Neural crest cell (in vitro differentiated cells): ENCODE results near the gene CARD8. TPM values are rescaled to one million over a fixed set of nuclear protein-coding genes. Genes with fewer than 3 reads are reported as not detected.
"Not testable (repeated sequence)": the region's sequence is repeated elsewhere in the genome, so short reads cannot be mapped to it uniquely, and the experiment has no call there.

ENCODE experiments used
- DNase-seq: peaks from one replicate; pipeline ENCODE4 v3.0.0; 2021; ENCODE audit warnings: low read depth, mixed read lengths, low spot score
- H3K27ac Mint-ChIP-seq: one replicate; pipeline ENCODE4 v1.8.0; 2021; ENCODE audit warnings: mild to moderate bottlenecking, mixed read lengths; ENCODE audit not compliant: unreplicated experiment
- H3K27me3 Mint-ChIP-seq: 2 replicates; pipeline ENCODE4 v1.8.0; 2021; ENCODE audit warnings: low read depth, mild to moderate bottlenecking, mixed read lengths
- H3K36me3 Mint-ChIP-seq: 2 replicates; pipeline ENCODE4 v1.8.0; 2021; ENCODE audit warnings: low read depth, mild to moderate bottlenecking, mixed read lengths
- H3K4me1 Mint-ChIP-seq: 2 replicates; pipeline ENCODE4 v1.8.0; 2021; ENCODE audit warnings: mixed read lengths
- H3K4me3 Mint-ChIP-seq: one replicate; pipeline ENCODE4 v1.8.0; 2021; ENCODE audit warnings: mild to moderate bottlenecking, mixed read lengths
- H3K9me3 Mint-ChIP-seq: 2 replicates; pipeline ENCODE4 v1.8.0; 2021; ENCODE audit warnings: mixed read lengths
- total RNA-seq: library from RNA; stranded (reverse); gene quantifications from 2 replicates; pipeline ENCODE4 v1.2.1, GENCODE V29; 2021
- TF ChIP-seq, protein P1 (sequence below): fragments of 200-600 bp; sonication (generic); conservative IDR thresholded peaks from 2 replicates; pipeline ENCODE4 v1.5.0; 2021; ENCODE audit warnings: antibody characterized with exemption, mild to moderate bottlenecking

Gene CARD8
- total RNA-seq, 1 donor from 2014 or later: 65.8 TPM

DNA sequence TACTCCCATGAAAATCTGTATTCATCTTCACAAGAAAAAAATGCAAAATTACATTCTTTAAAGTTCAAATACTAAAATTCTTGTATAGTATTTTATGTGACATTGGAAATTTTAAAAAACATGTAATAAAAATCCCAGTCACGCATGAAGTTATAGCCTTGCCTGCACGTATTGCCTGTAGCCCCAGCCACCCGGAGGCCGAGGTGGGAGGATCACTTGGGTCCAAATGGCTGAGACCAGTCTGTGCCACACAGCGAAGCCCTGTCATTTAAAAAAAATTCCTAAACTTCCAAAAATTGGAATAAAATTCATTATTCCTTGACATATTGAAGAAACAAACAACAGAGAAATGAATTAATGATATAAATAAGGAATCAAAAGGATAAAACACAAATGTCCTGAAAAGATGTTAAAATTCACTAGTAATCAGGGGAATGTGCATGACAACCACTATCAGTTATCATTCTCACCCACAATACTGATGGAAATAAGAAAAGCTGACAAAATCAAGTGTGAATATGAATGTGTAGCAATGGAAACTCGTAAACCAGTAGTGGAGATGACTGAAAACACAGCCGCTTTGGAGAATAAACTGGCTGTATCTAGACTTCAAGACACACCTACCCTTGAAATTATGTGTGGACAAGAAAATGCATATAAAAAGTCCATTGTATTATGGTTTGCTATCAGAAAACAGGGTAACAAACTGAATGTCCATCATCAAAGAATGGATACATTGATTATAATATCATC lies 7.5 kb downstream of the CARD8 start:
- no peak overlapping the region for H3K27ac Mint-ChIP-seq
- TF ChIP-seq, protein P1, sequence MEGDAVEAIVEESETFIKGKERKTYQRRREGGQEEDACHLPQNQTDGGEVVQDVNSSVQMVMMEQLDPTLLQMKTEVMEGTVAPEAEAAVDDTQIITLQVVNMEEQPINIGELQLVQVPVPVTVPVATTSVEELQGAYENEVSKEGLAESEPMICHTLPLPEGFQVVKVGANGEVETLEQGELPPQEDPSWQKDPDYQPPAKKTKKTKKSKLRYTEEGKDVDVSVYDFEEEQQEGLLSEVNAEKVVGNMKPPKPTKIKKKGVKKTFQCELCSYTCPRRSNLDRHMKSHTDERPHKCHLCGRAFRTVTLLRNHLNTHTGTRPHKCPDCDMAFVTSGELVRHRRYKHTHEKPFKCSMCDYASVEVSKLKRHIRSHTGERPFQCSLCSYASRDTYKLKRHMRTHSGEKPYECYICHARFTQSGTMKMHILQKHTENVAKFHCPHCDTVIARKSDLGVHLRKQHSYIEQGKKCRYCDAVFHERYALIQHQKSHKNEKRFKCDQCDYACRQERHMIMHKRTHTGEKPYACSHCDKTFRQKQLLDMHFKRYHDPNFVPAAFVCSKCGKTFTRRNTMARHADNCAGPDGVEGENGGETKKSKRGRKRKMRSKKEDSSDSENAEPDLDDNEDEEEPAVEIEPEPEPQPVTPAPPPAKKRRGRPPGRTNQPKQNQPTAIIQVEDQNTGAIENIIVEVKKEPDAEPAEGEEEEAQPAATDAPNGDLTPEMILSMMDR: no peak

DNA sequence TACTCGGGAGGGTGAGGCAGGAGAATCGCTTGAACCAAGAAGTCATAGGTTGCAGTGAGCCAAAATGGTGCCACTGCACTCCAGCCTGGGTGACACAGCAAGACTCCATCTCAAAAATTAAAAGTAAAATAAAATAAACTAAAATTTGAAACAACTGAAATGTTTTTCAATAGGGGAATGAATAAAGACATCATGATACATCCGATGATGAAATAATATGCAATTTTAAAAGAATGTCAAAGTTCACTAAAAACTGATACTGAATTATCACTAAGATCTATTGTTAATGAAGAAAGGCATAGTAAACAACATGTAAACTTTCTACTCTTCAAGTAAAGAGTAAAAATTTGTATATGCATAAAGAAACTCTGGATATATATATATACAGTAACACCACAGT lies 8.5 kb downstream of the CARD8 start:
- peaks cover 13% of the 10 kb centered on the region for H3K36me3 Mint-ChIP-seq
- TF ChIP-seq, protein P1: no peak
- no peak overlapping the region for H3K27ac Mint-ChIP-seq
- H3K9me3 Mint-ChIP-seq: no peaks in the 10 kb centered on the region
- no peak overlapping the region for H3K4me3 Mint-ChIP-seq
- H3K27me3 Mint-ChIP-seq: no peaks in the 10 kb centered on the region
- DNase-seq: no peak
- peaks cover 21% of the 10 kb centered on the region for H3K4me1 Mint-ChIP-seq

More for the DNA sequence above, 7.5 kb downstream of the CARD8 start:
- Mint-ChIP-seq H3K36me3 (peaks cover 10% of the 10 kb centered on the region), H3K9me3 (no peaks in the 10 kb centered on the region), H3K4me3 (no peak overlapping the region), H3K27me3 (no peaks in the 10 kb centered on the region), H3K4me1 (peaks cover 29% of the 10 kb centered on the region)
- DNase-seq: no peak

DNA sequence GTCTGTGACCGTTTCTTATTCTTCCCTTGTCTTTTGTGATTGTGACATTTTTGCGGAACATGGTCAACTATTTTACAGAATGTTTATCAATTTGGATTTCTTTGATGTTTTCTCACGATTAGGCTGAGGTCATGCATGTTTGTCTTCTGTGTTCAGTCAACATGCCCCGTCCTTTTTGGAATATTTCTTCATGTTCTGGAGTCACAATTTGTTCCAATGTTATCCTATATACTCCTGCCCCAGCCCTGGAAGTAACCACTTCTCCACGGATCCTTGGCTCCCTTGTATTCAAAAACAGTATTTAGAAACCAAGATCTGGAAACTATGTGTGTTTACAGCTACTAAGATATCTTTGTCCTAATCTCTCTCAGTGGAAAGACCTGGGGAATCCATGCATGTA lies 9.6 kb downstream of the CARD8 start:
- no peaks in the 10 kb centered on the region for H3K27me3 Mint-ChIP-seq
- no peak overlapping the region for H3K4me3 Mint-ChIP-seq
- H3K9me3 Mint-ChIP-seq: no peaks in the 10 kb centered on the region

DNA sequence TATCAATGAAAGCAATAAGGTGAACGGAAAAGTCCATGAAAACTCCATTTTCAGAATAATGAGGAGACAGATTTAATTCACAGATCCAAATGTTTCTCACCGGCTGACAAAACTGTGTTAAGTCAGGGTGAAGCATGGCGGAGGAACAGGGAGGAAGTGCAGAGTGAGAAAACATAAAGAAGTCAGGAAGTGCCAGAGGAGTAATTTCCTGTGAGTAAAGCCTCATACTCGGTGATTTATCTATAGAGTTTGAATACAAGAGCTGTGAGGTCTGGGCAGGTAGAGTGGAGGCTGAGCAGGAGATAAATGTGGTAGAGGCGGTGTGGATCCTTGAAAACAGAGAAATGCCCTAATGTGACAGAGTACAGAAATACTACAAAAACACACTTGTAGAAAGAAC lies 11.4 kb downstream of the CARD8 start:
- H3K27ac Mint-ChIP-seq: peak overlapping the region; percentile 16
- no peak for DNase-seq
- no peak overlapping the region for H3K4me3 Mint-ChIP-seq
- H3K9me3 Mint-ChIP-seq: no peaks in the 10 kb centered on the region
- no peaks in the 10 kb centered on the region for H3K27me3 Mint-ChIP-seq
- TF ChIP-seq, protein P1: no peak
- H3K4me1 Mint-ChIP-seq: peaks cover 6% of the 10 kb centered on the region
- H3K36me3 Mint-ChIP-seq: peaks cover 28% of the 10 kb centered on the region

More for the DNA sequence above, 9.6 kb downstream of the CARD8 start:
- H3K4me1 Mint-ChIP-seq: peaks cover 21% of the 10 kb centered on the region
- H3K27ac Mint-ChIP-seq: no peak overlapping the region
- no peak for DNase-seq
- TF ChIP-seq, protein P1: no peak
- H3K36me3 Mint-ChIP-seq: peaks cover 21% of the 10 kb centered on the region

DNA sequence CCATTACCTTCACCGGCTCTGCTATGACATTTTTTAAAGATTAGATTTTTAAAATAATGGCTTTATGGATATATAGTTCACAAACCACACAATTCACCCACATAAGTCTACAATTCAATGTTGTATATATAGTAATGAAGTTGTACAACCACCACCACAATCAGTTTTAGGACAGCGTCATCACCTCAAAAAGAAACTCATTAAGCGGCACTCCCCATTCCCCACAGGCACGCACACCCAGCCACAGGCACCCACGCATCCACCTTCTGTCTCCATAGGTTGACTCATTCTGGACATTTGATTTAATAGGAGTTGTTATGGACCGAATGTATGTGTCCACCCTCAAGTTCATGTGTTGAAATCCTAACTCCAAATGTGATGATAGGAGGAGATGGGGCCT lies 13.9 kb downstream of the CARD8 start:
- not testable (repeated sequence) for DNase-seq, H3K9me3 Mint-ChIP-seq, H3K4me3 Mint-ChIP-seq, H3K27ac Mint-ChIP-seq, H3K4me1 Mint-ChIP-seq, H3K27me3 Mint-ChIP-seq
- peaks cover 33% of the 10 kb centered on the region for H3K36me3 Mint-ChIP-seq

DNA sequence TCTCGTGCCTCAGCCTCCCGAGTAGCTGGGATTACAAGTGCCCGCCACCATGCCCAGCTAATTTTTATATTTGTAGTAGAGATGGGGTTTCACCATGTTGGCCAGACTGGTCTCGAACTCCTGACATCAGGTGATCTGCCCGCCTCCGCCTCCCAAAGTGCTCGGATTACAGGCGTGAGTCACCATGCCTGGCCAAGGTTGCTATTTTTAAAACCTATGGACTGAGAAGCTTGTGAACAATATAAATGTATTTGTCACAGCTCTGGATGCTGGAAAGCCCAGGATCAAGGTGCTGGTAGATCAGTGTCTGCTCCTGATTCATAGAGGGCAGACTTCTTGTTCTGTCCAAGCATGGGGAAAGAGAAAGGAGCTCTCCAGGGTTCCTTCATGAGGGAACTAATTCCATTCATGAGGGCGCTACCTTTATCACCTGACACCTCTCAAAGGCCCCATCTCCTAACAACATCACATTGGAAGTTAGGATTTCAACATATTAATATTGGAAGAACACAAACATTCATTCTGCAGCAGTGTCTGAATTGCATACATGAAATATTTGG lies 16.1 kb downstream of the CARD8 start:
- H3K27me3 Mint-ChIP-seq: no peaks in the 10 kb centered on the region
- TF ChIP-seq, protein P1: no peak
- no peak for DNase-seq
- H3K4me3 Mint-ChIP-seq: no peak overlapping the region
- H3K27ac Mint-ChIP-seq: no peak overlapping the region
- H3K4me1 Mint-ChIP-seq: peaks cover 6% of the 10 kb centered on the region
- H3K9me3 Mint-ChIP-seq: no peaks in the 10 kb centered on the region
- H3K36me3 Mint-ChIP-seq: peaks cover 35% of the 10 kb centered on the region
